Chondrocyte (in vitro differentiated cells): ENCODE measurements around the gene IGF2BP3. TPM values are rescaled to one million over a fixed set of nuclear protein-coding genes. Genes with fewer than 3 reads are reported as not detected.

Source experiments
- DNase-seq: peaks from one replicate; pipeline ENCODE4 v3.0.0; 2021; ENCODE audit warnings: mixed read lengths, low spot score
- H3K27ac Mint-ChIP-seq: one replicate; pipeline ENCODE4 v1.8.0; 2021; ENCODE audit warnings: mild to moderate bottlenecking, moderate library complexity, mixed read lengths; ENCODE audit not compliant: unreplicated experiment
- H3K27me3 Mint-ChIP-seq: 2 replicates; pipeline ENCODE4 v1.8.0; 2021; ENCODE audit warnings: low read depth, mixed read lengths
- H3K36me3 Mint-ChIP-seq: 2 replicates; pipeline ENCODE4 v1.8.0; 2021; ENCODE audit warnings: low read depth, mixed read lengths
- H3K4me1 Mint-ChIP-seq: 2 replicates; pipeline ENCODE4 v1.8.0; 2021; ENCODE audit warnings: low read depth, mild to moderate bottlenecking, mixed read lengths
- H3K4me3 Mint-ChIP-seq: one replicate; pipeline ENCODE4 v1.8.0; 2021; ENCODE audit warnings: mild to moderate bottlenecking, moderate library complexity, mixed read lengths; ENCODE audit not compliant: unreplicated experiment
- H3K9me3 Mint-ChIP-seq: 2 replicates; pipeline ENCODE4 v1.8.0; 2021; ENCODE audit warnings: low read depth, mixed read lengths
- CTCF ChIP-seq: fragments of 200-600 bp; sonication (generic); IDR thresholded peaks from 2 replicates; pipeline ENCODE4 v1.5.0; 2021; ENCODE audit warnings: antibody characterized with exemption, mild to moderate bottlenecking, moderate library complexity
- total RNA-seq: library from RNA; stranded (reverse); gene quantifications from 3 replicates; pipeline ENCODE4 v1.2.1, GENCODE V29; 2021

The IGF2BP3 gene
- total RNA-seq, 1 donor from 2014 or later, result 53.0 TPM

- no peak for DNase-seq
- H3K36me3 Mint-ChIP-seq, result peaks cover 24% of the 10 kb centered on the region
Observed at GRCh38 chr7:23347682-23348180, 122.6 kb downstream of the IGF2BP3 start.

GRCh38 chr7:23347033-23347681 lies 123.1 kb downstream of the IGF2BP3 start:
- Mint-ChIP-seq H3K4me1 (peaks cover 81% of the 10 kb centered on the region), H3K9me3 (no peaks in the 10 kb centered on the region), H3K36me3 (peaks cover 27% of the 10 kb centered on the region), H3K27me3 (no peaks in the 10 kb centered on the region), H3K27ac (peak overlapping the region; percentile 95), H3K4me3 (peak overlapping the region; percentile 45)
- no peak for TF ChIP-seq CTCF
- no peak for DNase-seq

More at GRCh38 chr7:23347682-23348180, 122.6 kb downstream of the IGF2BP3 start:
- H3K4me3 Mint-ChIP-seq, result peak overlapping the region; percentile 45
- TF ChIP-seq CTCF, result no peak
- no peaks in the 10 kb centered on the region for H3K9me3 Mint-ChIP-seq
- H3K4me1 Mint-ChIP-seq, result peaks cover 78% of the 10 kb centered on the region
- H3K27me3 Mint-ChIP-seq, result no peaks in the 10 kb centered on the region
- peak overlapping the region; percentile 95 for H3K27ac Mint-ChIP-seq

DNA sequence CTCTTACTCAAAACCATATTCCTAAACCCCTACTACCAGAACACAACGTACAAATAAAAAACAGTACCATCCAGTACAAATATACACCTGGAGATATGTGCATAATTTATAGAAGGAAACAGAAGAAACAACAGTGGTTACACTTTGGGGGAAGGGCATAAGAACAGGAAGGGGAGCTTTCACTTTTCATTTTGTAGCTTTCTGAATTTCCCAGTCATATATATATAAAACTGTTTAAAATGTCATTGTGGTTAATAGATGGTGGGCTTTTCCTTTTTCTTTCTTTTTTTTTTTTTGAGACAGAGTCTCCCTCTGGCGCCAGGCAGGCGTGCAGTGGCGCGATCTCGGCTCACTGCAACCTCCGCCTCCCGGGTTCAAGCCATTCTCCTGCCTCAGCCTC lies 124.0 kb downstream of the IGF2BP3 start:
- no peaks in the 10 kb centered on the region for H3K9me3 Mint-ChIP-seq
- H3K36me3 Mint-ChIP-seq, result peaks cover 30% of the 10 kb centered on the region
- H3K4me3 Mint-ChIP-seq, result no peak overlapping the region
- no peaks in the 10 kb centered on the region for H3K27me3 Mint-ChIP-seq
- peak overlapping the region; percentile 73 for H3K27ac Mint-ChIP-seq
- no peak for TF ChIP-seq CTCF
- no peak for DNase-seq
- peaks cover 74% of the 10 kb centered on the region for H3K4me1 Mint-ChIP-seq

DNA sequence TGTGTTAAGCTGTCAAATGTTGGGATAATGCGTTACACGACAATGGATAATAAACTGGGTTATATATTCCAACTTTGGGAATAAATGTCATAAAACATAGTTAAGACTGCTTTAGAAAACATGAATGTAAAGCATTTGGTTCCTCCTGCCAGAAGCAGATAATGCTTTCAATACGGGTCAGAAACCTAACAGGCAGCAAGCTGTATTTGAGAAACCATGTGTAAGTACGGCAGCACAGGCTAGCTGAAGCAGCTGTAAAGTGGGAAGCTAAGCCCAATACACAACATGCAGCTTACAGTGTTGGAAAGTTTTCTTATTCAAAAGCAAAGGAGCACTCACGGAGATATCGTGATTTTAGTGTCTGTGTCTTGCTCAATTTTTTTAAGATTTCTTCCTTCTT lies 124.7 kb downstream of the IGF2BP3 start:
- peaks cover 69% of the 10 kb centered on the region for H3K4me1 Mint-ChIP-seq
- no peaks in the 10 kb centered on the region for H3K9me3 Mint-ChIP-seq
- no peak overlapping the region for H3K4me3 Mint-ChIP-seq
- DNase-seq, result no peak
- no peak overlapping the region for H3K27ac Mint-ChIP-seq
- TF ChIP-seq CTCF, result no peak
- no peaks in the 10 kb centered on the region for H3K27me3 Mint-ChIP-seq
- peaks cover 32% of the 10 kb centered on the region for H3K36me3 Mint-ChIP-seq

- no peak for TF ChIP-seq CTCF
- Mint-ChIP-seq H3K36me3 (peaks cover 28% of the 10 kb centered on the region), H3K27ac (no peak overlapping the region), H3K4me3 (no peak overlapping the region), H3K4me1 (peaks cover 66% of the 10 kb centered on the region), H3K27me3 (no peaks in the 10 kb centered on the region), H3K9me3 (no peaks in the 10 kb centered on the region)
- DNase-seq, result no peak
Observed at GRCh38 chr7:23343806-23344475, 126.3 kb downstream of the IGF2BP3 start.
